ENCODE data around the gene LEF1.

Gene LEF1

GRCh38 chr4:108173599-108174057, 4.9 kb upstream of the LEF1 start:
- DNase-seq = no peak

GRCh38 chr4:108172753-108173598, 4.2 kb upstream of the LEF1 start:
- peak; percentile 37 for DNase-seq

GRCh38 chr4:108172231-108172752, 3.6 kb upstream of the LEF1 start:
- no peak for DNase-seq

GRCh38 chr4:108171339-108172230, 2.9 kb upstream of the LEF1 start:
- peak; percentile 58 for DNase-seq

GRCh38 chr4:108170631-108171338, 2.1 kb upstream of the LEF1 start:
- DNase-seq = peak; percentile 58

- DNase-seq = no peak
These were observed 932 bp upstream of the LEF1 start for GRCh38 chr4:108169664-108170063.

- peak; percentile 52 for DNase-seq
These were observed 517 bp downstream of the LEF1 start for GRCh38 chr4:108168160-108168670.

GRCh38 chr4:108166441-108167315, 2.1 kb downstream of the LEF1 start:
- peak; percentile 3 for DNase-seq

GRCh38 chr4:108166038-108166437, 2.7 kb downstream of the LEF1 start:
- DNase-seq = no peak

- no peak for DNase-seq
These were observed 3.1 kb downstream of the LEF1 start for GRCh38 chr4:108165586-108165985.

GRCh38 chr4:108163351-108163750, 5.4 kb downstream of the LEF1 start:
- no peak for DNase-seq

GRCh38 chr4:108160741-108161352, 7.9 kb downstream of the LEF1 start:
- DNase-seq = no peak

- DNase-seq = no peak
These were observed 8.9 kb downstream of the LEF1 start for GRCh38 chr4:108159845-108160244.

GRCh38 chr4:108157655-108158054, 11.1 kb downstream of the LEF1 start:
- DNase-seq = no peak

GRCh38 chr4:108156391-108156790, 12.3 kb downstream of the LEF1 start:
- DNase-seq = no peak

- no peak for DNase-seq
These were observed 13.4 kb downstream of the LEF1 start for GRCh38 chr4:108155373-108155772.

- no peak for DNase-seq
These were observed 15.8 kb downstream of the LEF1 start for GRCh38 chr4:108152980-108153379.

GRCh38 chr4:108149588-108150380, 18.9 kb downstream of the LEF1 start:
- no peak for DNase-seq

- no peak for DNase-seq
These were observed 20.4 kb downstream of the LEF1 start for GRCh38 chr4:108148316-108148715.

GRCh38 chr4:108146819-108147218, 21.9 kb downstream of the LEF1 start:
- DNase-seq = no peak
